GOT3 (cell line): ENCODE measurements around the gene CACFD1.

Source experiments
- DNase-seq: peaks from one replicate; lab custom pipeline; 2025; ENCODE audit warnings: mixed read lengths; lab: John Stamatoyannopoulos, UW

CACFD1 gene

GRCh38 chr9:133484671-133485437 lies 25.1 kb downstream of the CACFD1 start:
- DNase-seq = no peak

GRCh38 chr9:133485531-133486260 lies 25.9 kb downstream of the CACFD1 start:
- no peak for DNase-seq

- DNase-seq = no peak
These were observed 27.6 kb downstream of the CACFD1 start for GRCh38 chr9:133487331-133487725.

- no peak for DNase-seq
These were observed 29.0 kb downstream of the CACFD1 start for GRCh38 chr9:133488686-133489252.

DNA sequence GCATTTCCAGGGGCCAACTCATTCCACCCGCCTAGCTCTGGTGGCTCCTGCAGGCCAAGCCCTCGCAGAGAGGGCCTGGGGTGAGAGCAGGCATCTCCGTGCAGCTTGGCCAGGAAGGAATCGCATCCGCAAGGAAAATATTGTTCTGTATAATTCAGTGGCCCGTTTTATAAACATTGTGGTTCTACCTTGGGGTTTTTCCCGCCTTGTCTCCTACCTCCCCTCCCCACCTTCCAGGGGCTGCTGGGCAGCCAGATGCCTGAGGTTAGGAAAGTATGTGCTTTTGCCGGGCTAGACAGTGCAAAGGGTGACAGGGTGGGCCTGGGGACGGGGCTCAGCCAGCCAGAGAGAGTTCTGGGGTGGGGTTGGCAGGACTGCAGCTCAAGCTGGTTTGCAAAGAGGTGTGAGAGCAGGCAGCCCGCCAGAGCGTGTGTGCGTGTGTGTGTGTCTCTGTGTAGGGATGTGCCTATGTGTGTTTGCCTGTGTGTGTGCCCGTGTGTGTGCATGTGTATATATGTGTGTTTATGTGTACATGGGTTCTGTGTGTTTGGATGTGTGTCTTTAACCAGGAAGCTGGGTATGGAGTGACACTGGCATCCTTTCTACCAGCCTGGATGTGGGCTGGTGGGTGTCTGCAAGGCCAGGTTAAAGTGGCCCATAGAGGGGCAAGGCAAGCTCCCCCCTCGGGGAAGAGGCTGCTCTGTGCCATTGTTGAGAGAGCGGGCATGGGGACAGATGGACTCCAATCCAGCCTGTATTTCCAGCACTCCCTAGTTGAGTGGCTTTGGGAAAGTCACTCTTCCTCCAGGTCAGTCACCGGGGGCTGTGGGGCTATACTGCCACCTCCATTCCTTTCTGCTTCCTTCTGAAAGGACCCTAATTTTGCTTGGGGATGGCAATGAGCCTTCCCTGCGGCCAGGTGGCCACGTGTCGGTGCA lies 29.7 kb downstream of the CACFD1 start:
- DNase-seq = no peak

GRCh38 chr9:133490201-133490681 lies 30.5 kb downstream of the CACFD1 start:
- no peak for DNase-seq

GRCh38 chr9:133490865-133491655 lies 31.3 kb downstream of the CACFD1 start:
- DNase-seq = no peak

DNA sequence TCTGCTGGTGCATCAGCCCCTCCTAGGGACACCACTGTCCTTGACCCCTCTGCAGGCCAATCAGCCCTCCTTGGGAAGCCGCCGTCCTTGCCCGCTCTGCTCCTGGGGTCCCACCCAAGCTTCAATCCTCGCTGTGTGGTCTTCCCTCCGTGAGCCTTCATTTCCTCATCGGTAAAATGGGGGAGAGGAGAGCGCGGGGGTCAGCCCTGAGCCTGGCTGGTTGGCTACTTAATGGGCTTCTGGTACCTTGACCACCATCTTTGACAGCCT lies 31.8 kb downstream of the CACFD1 start:
- DNase-seq = no peak

- no peak for DNase-seq
These were observed 32.6 kb downstream of the CACFD1 start for GRCh38 chr9:133492061-133493021.

- no peak for DNase-seq
These were observed 33.6 kb downstream of the CACFD1 start for GRCh38 chr9:133493428-133493827.

GRCh38 chr9:133493845-133494540 lies 34.2 kb downstream of the CACFD1 start:
- DNase-seq = no peak

DNA sequence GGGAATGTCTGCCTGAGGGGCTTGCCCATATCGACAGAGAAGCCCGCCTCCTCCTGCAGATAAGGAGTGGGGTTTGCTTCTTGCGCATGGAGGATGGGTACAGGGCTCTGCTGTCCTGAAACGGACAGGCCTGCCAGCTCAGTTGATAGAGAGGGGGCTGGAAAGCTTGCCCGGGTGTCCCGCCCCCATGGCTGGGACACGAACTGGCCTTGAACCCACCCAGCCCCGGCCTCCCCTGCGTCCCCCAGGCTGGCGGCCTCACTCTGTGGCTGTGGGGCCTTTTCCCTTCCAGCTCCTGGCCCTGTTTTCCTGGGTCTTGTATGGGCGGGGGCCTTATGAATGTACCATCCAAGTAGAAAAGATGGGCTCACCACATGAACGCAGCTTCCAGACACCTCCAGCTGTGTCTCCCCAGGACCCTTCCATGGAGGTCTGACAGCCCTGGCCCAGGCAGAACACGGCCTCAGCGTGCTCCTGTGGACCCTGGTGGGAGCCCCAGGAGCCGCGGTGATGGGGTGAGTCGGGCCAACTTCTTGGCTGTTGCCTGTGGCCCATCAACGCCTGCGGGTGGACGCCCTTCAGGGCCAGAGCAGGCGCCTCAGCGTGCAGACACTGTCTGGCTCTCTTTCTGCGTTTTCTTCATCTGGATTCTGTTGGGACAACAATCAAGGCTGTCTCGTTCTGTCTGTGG lies 35.0 kb downstream of the CACFD1 start:
- DNase-seq = no peak

DNA sequence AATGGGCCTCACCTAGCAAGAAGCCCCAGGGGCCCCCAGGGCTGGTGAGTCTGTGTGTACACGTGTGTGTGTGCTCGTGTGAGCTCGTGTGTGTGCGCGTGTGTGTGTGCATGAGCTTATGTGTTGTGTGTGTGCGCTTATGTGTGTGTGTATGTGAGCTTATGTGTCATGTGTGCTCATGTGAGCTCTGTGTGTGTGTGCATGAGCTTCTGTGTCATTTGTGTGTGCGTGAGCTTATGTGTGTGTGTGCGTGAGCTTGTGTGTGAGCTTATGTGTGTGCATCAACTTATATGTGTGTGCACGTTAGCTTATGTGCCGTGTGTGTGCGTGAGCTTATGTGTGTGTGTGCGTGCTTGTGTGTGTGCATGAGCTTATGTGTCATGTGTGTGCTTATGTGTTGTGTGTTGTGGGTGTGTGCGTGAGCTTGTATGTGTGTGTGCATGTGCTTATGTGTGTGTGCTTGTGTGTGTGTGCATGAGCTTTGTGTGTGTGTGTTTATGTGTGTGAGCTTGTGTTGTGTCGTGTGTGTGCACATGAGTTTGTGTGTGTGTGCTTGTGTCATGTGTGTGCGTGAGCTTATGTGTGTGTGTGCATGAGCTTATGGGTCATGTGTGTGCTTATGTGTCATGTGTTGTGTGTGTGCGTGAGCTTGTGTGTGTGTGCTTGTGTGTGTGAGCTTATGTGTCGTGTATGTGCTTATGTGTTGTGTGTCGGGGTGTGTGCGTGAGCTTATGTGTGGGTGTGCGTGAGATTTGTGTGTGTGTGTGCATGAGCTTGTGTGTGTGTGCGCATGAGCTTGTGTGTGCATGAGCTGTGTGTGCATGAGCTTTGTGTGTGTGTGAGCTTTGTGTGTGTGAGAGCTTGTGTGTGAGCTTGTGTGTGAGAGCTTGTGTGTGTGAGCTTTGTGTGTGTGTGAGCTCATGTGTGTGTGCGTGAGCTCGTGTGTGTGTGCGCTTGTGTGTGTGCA lies 35.8 kb downstream of the CACFD1 start:
- DNase-seq = no peak

DNA sequence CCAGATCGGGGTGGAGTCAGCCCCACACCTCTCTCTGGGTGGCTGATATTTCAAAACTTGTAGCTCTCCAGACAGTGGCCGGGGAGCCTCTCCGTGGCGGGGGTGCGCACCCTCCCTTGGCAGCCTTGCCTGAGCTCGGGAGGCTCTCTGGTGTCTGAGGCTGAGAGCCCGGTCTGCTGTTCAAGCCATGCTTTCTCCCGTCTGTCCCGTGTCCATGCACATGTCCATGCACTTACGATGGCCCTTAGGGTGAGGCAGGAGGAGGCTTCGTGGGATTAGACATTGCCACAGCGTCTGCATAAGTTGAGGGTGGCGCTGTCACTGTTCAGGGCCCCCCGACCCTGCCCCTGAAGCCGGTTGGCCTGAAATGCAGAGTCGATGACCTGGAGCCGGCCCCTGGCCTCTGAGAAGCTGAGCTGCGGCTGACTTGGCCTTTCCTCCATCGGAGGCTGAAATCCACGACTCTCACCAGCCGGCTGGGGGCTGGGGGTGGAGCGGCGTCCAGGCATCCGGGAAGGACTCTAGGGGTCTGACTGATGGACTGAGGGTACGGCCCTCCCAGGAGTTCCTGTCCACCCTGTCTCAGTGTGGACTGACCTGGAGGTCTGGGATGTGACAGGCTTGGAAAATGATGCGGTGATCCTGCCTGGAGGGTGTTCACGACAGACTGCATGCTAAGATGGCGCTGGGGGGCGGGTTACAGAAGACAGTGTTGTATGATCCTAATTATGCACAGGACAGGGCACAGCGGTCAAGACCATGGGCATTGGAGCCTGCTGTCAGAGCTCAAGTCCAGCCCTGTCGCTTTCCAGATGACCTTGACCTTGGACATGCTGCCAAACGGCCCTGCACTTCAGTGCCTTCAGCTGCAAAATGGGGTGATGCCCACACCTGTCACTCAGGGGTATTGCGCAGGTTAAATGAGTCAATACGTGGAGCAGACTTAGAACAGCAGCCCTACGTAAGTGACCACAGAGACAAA lies 37.4 kb downstream of the CACFD1 start:
- no peak for DNase-seq

DNA sequence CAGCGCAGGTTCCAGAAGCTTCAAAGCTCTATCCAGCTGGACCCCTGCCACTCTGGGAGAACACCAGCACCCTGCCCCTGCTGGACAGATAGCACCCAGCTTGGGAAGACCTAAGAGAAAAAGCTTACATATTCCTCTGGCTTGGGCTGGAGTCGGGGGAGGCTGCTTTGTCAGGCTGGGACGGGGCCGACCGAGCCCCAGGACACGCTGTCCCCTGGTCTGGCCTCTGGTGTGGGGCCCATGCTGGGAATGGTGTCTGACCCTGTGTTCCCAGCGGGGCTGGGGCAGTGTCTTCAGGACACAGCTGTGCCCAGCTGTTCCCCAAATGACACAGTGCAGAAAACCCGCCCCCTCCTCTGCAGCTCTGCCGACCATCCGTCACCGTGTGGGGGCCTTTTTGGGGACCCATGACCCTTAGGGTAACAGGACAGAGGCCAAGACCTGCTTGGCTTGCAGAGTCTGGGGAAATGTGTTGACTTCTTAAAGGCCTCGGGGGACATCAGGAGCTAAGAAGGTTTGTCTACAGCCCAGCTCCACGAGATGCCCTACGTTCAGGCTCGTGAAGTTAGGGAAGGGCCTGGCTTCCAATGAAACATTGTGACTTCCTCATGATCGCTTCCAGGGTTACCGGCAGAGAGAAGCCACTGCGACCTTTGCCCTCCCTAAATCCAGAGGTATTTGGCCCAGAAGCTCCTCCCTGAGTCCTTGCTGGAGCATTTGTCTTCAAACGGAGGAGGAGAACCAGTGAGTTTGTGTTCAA lies 39.5 kb downstream of the CACFD1 start:
- no peak for DNase-seq

GRCh38 chr9:133499892-133500270 lies 40.1 kb downstream of the CACFD1 start:
- DNase-seq = no peak
